Measurements from ENCODE around the gene STRN4.
"Not testable (repeated sequence)": the region's sequence is repeated elsewhere in the genome, so short reads cannot be mapped to it uniquely, and the experiment has no call there.

The STRN4 gene

GRCh38 chr19:46772170-46773017, 26.1 kb upstream of the STRN4 start:
- DNase-seq, result no peak

GRCh38 chr19:46768746-46769145, 22.5 kb upstream of the STRN4 start:
- DNase-seq, result not testable (repeated sequence)

GRCh38 chr19:46766569-46767317, 20.5 kb upstream of the STRN4 start:
- DNase-seq, result peak; percentile 53

- no peak for DNase-seq
Measured at GRCh38 chr19:46764817-46765291, 18.6 kb upstream of the STRN4 start.

- DNase-seq, result no peak
Measured at GRCh38 chr19:46762245-46762890, 16.1 kb upstream of the STRN4 start.

- DNase-seq, result no peak
Measured at GRCh38 chr19:46761418-46761831, 15.2 kb upstream of the STRN4 start.

- DNase-seq, result not testable (repeated sequence)
Measured at GRCh38 chr19:46760897-46761296, 14.6 kb upstream of the STRN4 start.

GRCh38 chr19:46760363-46760762, 14.1 kb upstream of the STRN4 start:
- DNase-seq, result no peak

GRCh38 chr19:46759817-46760333, 13.6 kb upstream of the STRN4 start:
- no peak for DNase-seq

GRCh38 chr19:46759206-46759605, 13.0 kb upstream of the STRN4 start:
- no peak for DNase-seq

- DNase-seq, result no peak
Measured at GRCh38 chr19:46756544-46756888, 10.3 kb upstream of the STRN4 start.

- DNase-seq, result no peak
Measured at GRCh38 chr19:46755853-46756543, 9.7 kb upstream of the STRN4 start.

GRCh38 chr19:46755077-46755852, 9.0 kb upstream of the STRN4 start:
- DNase-seq, result no peak

- peak; percentile 72 for DNase-seq
Measured at GRCh38 chr19:46753420-46754155, 7.3 kb upstream of the STRN4 start.

GRCh38 chr19:46748325-46749109, 2.3 kb upstream of the STRN4 start:
- DNase-seq, result peak; percentile 80

GRCh38 chr19:46745521-46746280, 549 bp downstream of the STRN4 start, which contains the start of gene FKRP:
TSS of gene FKRP (plus strand) at chr19:46746057. CDS start at chr19:46755451, 9,394 bp downstream.
- peak; percentile 20 for DNase-seq

GRCh38 chr19:46745030-46745429, 1.2 kb downstream of the STRN4 start:
- no peak for DNase-seq

- no peak for DNase-seq
Measured at GRCh38 chr19:46744005-46744691, 2.1 kb downstream of the STRN4 start.
